A549 (cell line): ENCODE results near the gene CYB561. TPM values are rescaled to one million over a fixed set of nuclear protein-coding genes. Genes with fewer than 3 reads are reported as not detected.

Experiments
- ATAC-seq, 2 experiments: fragments of 200-7000 bp in 1 of 2; fragments of >200 bp in 1 of 2; cut with Nextera tagmentation in 1 of 2; cut with Tn5 transposase in 1 of 2; 3 replicates each; pipeline versions ENCODE4 v1.8.0 to v1.9.1; 2018 to 2020; ENCODE audit warnings: mild to moderate bottlenecking in 1 of 2, moderate library complexity in 1 of 2
- CTCF ChIA-PET: fragments of 300-600 bp; sonication (Branson Sonifier 250); formaldehyde crosslinking; extraction: SDS; loops from one replicate; lab custom pipeline; 2021; ENCODE audit warnings: antibody characterized with exemption, inconsistent platforms; lab: Yijun Ruan, JAX
- POLR2A ChIA-PET: fragments of 350-600 bp; formaldehyde crosslinking; extraction: SDS; loops from one replicate; lab custom pipeline; 2021; ENCODE audit warnings: antibody characterized with exemption, inconsistent platforms; lab: Yijun Ruan, JAX
- DNase-seq, 2 experiments: peaks; one replicate each; pipeline versions ENCODE4 v3.0.0 to v3.0.0-alpha.2; 2011 to 2016; ENCODE audit warnings: low read depth in 1 of 2, low spot score in 1 of 2
- FAIRE-seq: peaks from 2 replicates; lab custom pipeline; 2011; peaks lifted over from hg19 to GRCh38; lab: Jason Lieb, UNC
- H3K27ac ChIP-seq, 2 experiments: fragments of >200 bp; sonication (Bioruptor Twin); formaldehyde crosslinking; 3 replicates each; pipeline ENCODE4 v1.5.1; 2016 to 2017
- H3K4me1 ChIP-seq: fragments of >200 bp; sonication (Bioruptor Twin); formaldehyde crosslinking; 3 replicates; pipeline ENCODE4 v1.6.1; 2016
- H3K4me2 ChIP-seq: fragments of >200 bp; sonication (Bioruptor Twin); formaldehyde crosslinking; 3 replicates; pipeline ENCODE4 v1.6.1; 2016
- H3K4me3 ChIP-seq: fragments of >200 bp; sonication (Bioruptor Twin); formaldehyde crosslinking; 3 replicates; pipeline ENCODE4 v1.5.1; 2016
- H3K9me3 ChIP-seq: fragments of >200 bp; sonication (Bioruptor Twin); formaldehyde crosslinking; 3 replicates; pipeline ENCODE4 v1.6.1; 2016
- CBX2 ChIP-seq: fragments of 200-600 bp; sonication (generic); IDR thresholded peaks from 2 replicates; pipeline ENCODE4 v1.6.1; 2016; ENCODE audit warnings: low read depth, mild to moderate bottlenecking, borderline replicate concordance
- CEBPB ChIP-seq, 2 experiments: fragments of >200 bp in 1 of 2; sonication (Bioruptor Twin) in 1 of 2; formaldehyde crosslinking in 1 of 2; IDR thresholded peaks; 2 replicates each; pipeline ENCODE4 v1.6.1; 2012 to 2016
- CHD4 ChIP-seq: fragments of 200-600 bp; sonication (generic); IDR thresholded peaks from 2 replicates; pipeline ENCODE4 v1.6.1; 2016; ENCODE audit warnings: antibody characterized with exemption, mild to moderate bottlenecking, borderline replicate concordance
- FOSB ChIP-seq: fragments of 250-450 bp; sonication (Bioruptor Pico); IDR thresholded peaks from 2 replicates; pipeline ENCODE4 v1.5.0; 2020; ENCODE audit warnings: mild to moderate bottlenecking, moderate library complexity
- FOSL2 ChIP-seq, 2 experiments: fragments of 450-650 bp in 1 of 2; fragments of >200 bp in 1 of 2; sonication (Bioruptor Twin) in 1 of 2; formaldehyde crosslinking; IDR thresholded peaks; 2 replicates each; pipeline versions ENCODE4 v1.5.0 to v1.6.1; 2016 to 2020; ENCODE audit warnings: mild to moderate bottlenecking in 1 of 2, moderate library complexity in 1 of 2
- HEYL ChIP-seq: fragments of 250-450 bp; sonication (Bioruptor Pico); IDR thresholded peaks from 2 replicates; pipeline ENCODE4 v1.8.0; 2021; ENCODE audit warnings: mild to moderate bottlenecking, moderate library complexity
- HOXA7 ChIP-seq: fragments of 250-450 bp; sonication (Bioruptor Pico); IDR thresholded peaks from 2 replicates; pipeline ENCODE4 v1.5.0; 2020; ENCODE audit warnings: mild to moderate bottlenecking, moderate library complexity
- HOXB5 ChIP-seq: fragments of 250-450 bp; sonication (Bioruptor Pico); IDR thresholded peaks from 2 replicates; pipeline ENCODE4 v1.5.0; 2020; ENCODE audit warnings: mild to moderate bottlenecking, moderate library complexity
- JUNB ChIP-seq: fragments of >200 bp; sonication (Bioruptor Twin); formaldehyde crosslinking; IDR thresholded peaks from 2 replicates; pipeline ENCODE4 v1.6.1; 2016
- MAZ ChIP-seq: fragments of 150-350 bp; IDR thresholded peaks from 2 replicates; pipeline ENCODE4 v1.6.1; 2014; ENCODE audit warnings: antibody characterized with exemption, low read depth, low read length, borderline replicate concordance
- NR3C1 ChIP-seq: fragments of >200 bp; sonication (Bioruptor Twin); formaldehyde crosslinking; IDR thresholded peaks from 3 replicates; pipeline ENCODE4 v1.6.1; 2017
- POLR2AphosphoS2 ChIP-seq: conservative IDR thresholded peaks from 2 replicates; pipeline ENCODE4 v1.6.1; 2012; ENCODE audit warnings: low read length, improper control_type of control experiment, inconsistent platforms
- RFX5 ChIP-seq: fragments of 450-650 bp; IDR thresholded peaks from 2 replicates; pipeline ENCODE4 v1.7.1; 2014; ENCODE audit warnings: antibody characterized with exemption, mild to moderate bottlenecking, moderate library complexity
- RNF2 ChIP-seq: fragments of 200-600 bp; sonication (generic); IDR thresholded peaks from 2 replicates; pipeline ENCODE4 v1.6.1; 2016; ENCODE audit warnings: low read depth, mild to moderate bottlenecking, antibody characterized with exemption, moderate library complexity, borderline replicate concordance
- TFCP2L1 ChIP-seq: fragments of 250-450 bp; sonication (Bioruptor Pico); IDR thresholded peaks from 2 replicates; pipeline ENCODE4 v1.5.0; 2021; ENCODE audit warnings: mild to moderate bottlenecking
- ZC3H11A ChIP-seq: fragments of 450-650 bp; IDR thresholded peaks from 2 replicates; pipeline ENCODE4 v1.6.1; 2014; ENCODE audit warnings: antibody characterized with exemption, mild to moderate bottlenecking
- ZFP36 ChIP-seq: fragments of 450-650 bp; IDR thresholded peaks from 2 replicates; pipeline ENCODE4 v1.6.1; 2014; ENCODE audit warnings: borderline replicate concordance; ENCODE audit not compliant: partially characterized antibody
- ZNF302 ChIP-seq: fragments of 250-450 bp; sonication (Bioruptor Pico); IDR thresholded peaks from 2 replicates; pipeline ENCODE4 v1.9.0; 2021; ENCODE audit warnings: inconsistent platforms, mild to moderate bottlenecking, moderate library complexity
- WGBS: methylation state at CpG from one replicate; pipeline ENCODE4 v1.1.6; 2017; ENCODE audit errors: missing lambda C conversion rate; 5-methylcytosine and 5-hydroxymethylcytosine counted together
- polyA plus RNA-seq, 4 experiments: library from polyadenylated mRNA; depleted of rRNA in 3 of 4; stranded (reverse); fragments of >200 nt; fragmentation: RNase III in 1 of 4; extraction: RNeasy Plus Mini Kit Qiagen cat#74134 plus additional on column Dnase treatment in 1 of 4; gene quantifications; 2 replicates in 3 of 4; 3 replicates in 1 of 4; pipeline ENCODE4 v1.2.3, GENCODE V29; 2011 to 2017
- TF ChIP-seq, protein P1 (sequence below): fragments of 250-450 bp; sonication (Bioruptor Pico); IDR thresholded peaks from 2 replicates; pipeline ENCODE4 v1.5.0; 2021; ENCODE audit warnings: mild to moderate bottlenecking, moderate library complexity, borderline replicate concordance
- TF ChIP-seq, protein P2 (sequence below): fragments of >200 bp; sonication (Bioruptor Twin); formaldehyde crosslinking; IDR thresholded peaks from 2 replicates; pipeline ENCODE4 v1.6.1; 2016
- TF ChIP-seq, protein P3 (sequence below): IDR thresholded peaks from 2 replicates; pipeline ENCODE4 v1.6.1; 2012; ENCODE audit warnings: low read depth, borderline replicate concordance
- TF ChIP-seq, protein P4 (sequence below): fragments of >200 bp; sonication (Bioruptor Twin); formaldehyde crosslinking; IDR thresholded peaks from 3 replicates; pipeline ENCODE4 v1.5.1; 2016
- TF ChIP-seq, protein P5 (sequence below): fragments of 200-600 bp; sonication (generic); IDR thresholded peaks from 2 replicates; pipeline ENCODE4 v1.6.1; 2016; ENCODE audit warnings: antibody characterized with exemption, mild to moderate bottlenecking, moderate library complexity

CYB561 gene
- polyA plus RNA-seq, 2 of the 4 experiments (the other 2 are of a cell fraction): 16.6 to 27.2 TPM

DNA sequence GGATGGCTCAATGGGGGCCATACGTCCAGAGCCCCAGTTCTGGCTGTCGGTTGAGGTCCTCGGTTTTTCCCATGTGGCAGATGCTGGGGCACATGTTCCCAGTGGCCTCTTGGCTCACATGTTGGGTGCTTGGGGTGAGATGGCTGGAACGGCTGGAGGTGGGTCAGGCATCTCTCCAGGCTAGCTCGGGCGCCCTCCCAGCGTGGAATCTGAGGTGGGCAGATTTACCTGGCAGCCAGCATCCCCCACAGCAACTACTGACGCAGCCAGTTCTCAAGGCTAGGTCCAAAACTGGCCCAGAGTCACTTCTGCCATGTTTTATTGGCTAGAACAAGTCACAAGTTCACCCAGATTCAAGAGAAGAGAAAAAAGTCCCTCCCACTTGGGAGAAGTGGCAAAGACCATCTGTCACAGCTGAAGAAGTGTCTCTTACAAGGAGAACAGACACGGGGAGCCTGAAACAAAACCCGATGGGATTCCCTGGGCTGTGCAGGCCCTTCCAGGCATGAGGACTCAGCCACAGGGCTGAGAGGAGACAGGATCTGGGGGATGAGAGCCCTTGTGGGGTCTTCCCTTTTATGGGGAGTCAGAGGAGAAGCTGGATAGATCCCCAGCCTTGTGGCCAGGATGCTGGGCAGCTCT lies 46.0 kb upstream of the CYB561 start:
- Histone ChIP-seq H3K4me1 (no peaks in the 10 kb centered on the region), H3K9me3 (no peaks in the 10 kb centered on the region), H3K4me2 (no peak overlapping the region), H3K4me3 (no peak overlapping the region)
- no peak for DNase-seq
- ATAC-seq: no peak
- CTCF ChIA-PET: interaction anchor here (0.9 to 9.1 kb wide), 5 partner anchors 11 to 85 kb away, joined by 3 to 111 read pairs (median 3); no protein-coding TSS in a partner anchor
- 32% methylated on average over 10 of the region's 10 CpGs for WGBS
- TF ChIP-seq RFX5 (peak; percentile 64; the same call in 1 of the 2 replicates), CBX2 (no peak), NR3C1 (no peak)
- TF ChIP-seq, protein P1, sequence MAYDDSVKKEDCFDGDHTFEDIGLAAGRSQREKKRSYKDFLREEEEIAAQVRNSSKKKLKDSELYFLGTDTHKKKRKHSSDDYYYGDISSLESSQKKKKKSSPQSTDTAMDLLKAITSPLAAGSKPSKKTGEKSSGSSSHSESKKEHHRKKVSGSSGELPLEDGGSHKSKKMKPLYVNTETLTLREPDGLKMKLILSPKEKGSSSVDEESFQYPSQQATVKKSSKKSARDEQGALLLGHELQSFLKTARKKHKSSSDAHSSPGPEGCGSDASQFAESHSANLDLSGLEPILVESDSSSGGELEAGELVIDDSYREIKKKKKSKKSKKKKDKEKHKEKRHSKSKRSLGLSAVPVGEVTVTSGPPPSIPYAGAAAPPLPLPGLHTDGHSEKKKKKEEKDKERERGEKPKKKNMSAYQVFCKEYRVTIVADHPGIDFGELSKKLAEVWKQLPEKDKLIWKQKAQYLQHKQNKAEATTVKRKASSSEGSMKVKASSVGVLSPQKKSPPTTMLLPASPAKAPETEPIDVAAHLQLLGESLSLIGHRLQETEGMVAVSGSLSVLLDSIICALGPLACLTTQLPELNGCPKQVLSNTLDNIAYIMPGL: no peak
- TF ChIP-seq, all 56 proteins: peak for 1
- H3K27ac ChIP-seq: no peak overlapping the region; a peak in 1 of 6 replicates
- POLR2A ChIA-PET: no interaction called here
- FAIRE-seq: no peak

DNA sequence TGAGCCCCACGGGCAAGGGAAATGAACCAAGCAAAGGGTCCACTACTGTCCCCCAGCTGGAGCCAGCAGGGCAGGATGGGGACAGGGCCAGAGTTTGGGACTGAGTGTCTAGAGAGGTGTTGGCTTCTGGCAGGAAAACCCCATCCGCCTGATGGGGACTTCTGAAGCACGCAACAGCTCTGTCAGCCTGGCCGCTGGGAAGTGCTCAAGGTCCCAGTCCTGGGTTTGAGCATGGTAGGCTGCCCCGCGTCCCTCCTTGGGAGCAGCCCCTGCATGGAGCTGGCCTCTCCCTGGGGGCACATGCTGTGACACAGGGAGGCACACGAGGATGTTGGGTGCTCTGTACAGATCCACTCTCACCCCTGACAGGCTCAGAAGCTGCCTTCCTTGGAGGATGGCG lies 45.3 kb upstream of the CYB561 start:
- Histone ChIP-seq H3K27ac (no peak overlapping the region; a peak in 1 of 6 replicates), H3K9me3 (no peaks in the 10 kb centered on the region), H3K4me1 (no peaks in the 10 kb centered on the region), H3K4me2 (no peak overlapping the region), H3K4me3 (no peak overlapping the region)
- ChIA-PET CTCF (interaction anchor here (0.8 to 9.1 kb wide), 3 partner anchors 10 to 66 kb away, joined by 4 to 111 read pairs (median 11); no protein-coding TSS in a partner anchor), POLR2A (no interaction called here)
- DNase-seq: no peak
- no peak for TF ChIP-seq FOSL2 (IDR thresholded peaks at IDR 0.05)
- no peak for TF ChIP-seq FOSL2 (CRISPR knock-in tag; IDR thresholded peaks at IDR 0.05)
- TF ChIP-seq FOSB (CRISPR knock-in tag): no peak
- TF ChIP-seq POLR2AphosphoS2: no peak
- no peak for FAIRE-seq
- 53% methylated on average over 7 of the region's 8 CpGs for WGBS
- no peak for ATAC-seq

DNA sequence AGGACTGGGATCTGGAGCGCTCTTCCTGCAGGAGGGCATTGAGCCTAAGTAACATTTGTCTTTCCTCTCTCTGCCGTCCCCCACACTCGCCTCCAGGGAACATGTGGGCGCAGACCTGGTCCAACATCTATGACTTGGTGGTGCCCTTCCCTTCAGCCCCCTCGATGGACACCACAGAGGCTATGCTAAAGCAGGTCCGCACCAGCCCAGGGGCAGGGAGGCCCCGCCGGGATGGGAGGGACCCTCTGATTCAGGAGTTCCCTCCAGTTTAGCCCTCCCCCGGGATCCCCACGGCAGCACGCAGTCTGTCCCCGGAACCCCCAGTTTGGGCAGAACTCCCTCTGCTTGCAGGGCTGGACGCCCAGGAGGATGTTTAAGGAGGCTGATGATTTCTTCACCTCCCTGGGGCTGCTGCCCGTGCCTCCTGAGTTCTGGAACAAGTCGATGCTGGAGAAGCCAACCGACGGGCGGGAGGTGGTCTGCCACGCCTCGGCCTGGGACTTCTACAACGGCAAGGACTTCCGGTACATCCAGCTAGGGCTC lies 44.8 kb upstream of the CYB561 start:
- ChIA-PET POLR2A (no interaction called here), CTCF (interaction anchor here (0.8 to 9.1 kb wide), 5 partner anchors 10 to 65 kb away, joined by 3 to 111 read pairs (median 11); partner anchors contain the start of gene ACE)
- FAIRE-seq (no peak), DNase-seq (no peak), ATAC-seq (no peak)
- 63% methylated on average over 21 of the region's 22 CpGs for WGBS
- no peak overlapping the region; a peak in 1 of 6 replicates for H3K27ac ChIP-seq
- no peak overlapping the region for H3K4me2 ChIP-seq
- no peak overlapping the region for H3K4me3 ChIP-seq
- no peaks in the 10 kb centered on the region for H3K4me1 ChIP-seq
- H3K9me3 ChIP-seq: no peaks in the 10 kb centered on the region
- TF ChIP-seq TFCP2L1 (CRISPR knock-in tag) (no peak), CEBPB (IDR thresholded peaks at IDR 0.05) (no peak), MAZ (no peak), HEYL (CRISPR knock-in tag) (no peak), ZNF302 (CRISPR knock-in tag) (no peak), CHD4 (no peak), HOXA7 (CRISPR knock-in tag) (no peak), ZFP36 (no peak), JUNB (no peak), HOXB5 (no peak), RNF2 (no peak), ZC3H11A (no peak), FOSL2 (IDR thresholded peaks at IDR 0.05) (no peak), FOSL2 (CRISPR knock-in tag; IDR thresholded peaks at IDR 0.05) (no peak), RFX5 (no peak)
- TF ChIP-seq, protein P2, sequence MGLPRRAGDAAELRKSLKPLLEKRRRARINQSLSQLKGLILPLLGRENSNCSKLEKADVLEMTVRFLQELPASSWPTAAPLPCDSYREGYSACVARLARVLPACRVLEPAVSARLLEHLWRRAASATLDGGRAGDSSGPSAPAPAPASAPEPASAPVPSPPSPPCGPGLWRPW: no peak
- TF ChIP-seq, protein P3, sequence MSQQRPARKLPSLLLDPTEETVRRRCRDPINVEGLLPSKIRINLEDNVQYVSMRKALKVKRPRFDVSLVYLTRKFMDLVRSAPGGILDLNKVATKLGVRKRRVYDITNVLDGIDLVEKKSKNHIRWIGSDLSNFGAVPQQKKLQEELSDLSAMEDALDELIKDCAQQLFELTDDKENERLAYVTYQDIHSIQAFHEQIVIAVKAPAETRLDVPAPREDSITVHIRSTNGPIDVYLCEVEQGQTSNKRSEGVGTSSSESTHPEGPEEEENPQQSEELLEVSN: no peak
- TF ChIP-seq, protein P4, sequence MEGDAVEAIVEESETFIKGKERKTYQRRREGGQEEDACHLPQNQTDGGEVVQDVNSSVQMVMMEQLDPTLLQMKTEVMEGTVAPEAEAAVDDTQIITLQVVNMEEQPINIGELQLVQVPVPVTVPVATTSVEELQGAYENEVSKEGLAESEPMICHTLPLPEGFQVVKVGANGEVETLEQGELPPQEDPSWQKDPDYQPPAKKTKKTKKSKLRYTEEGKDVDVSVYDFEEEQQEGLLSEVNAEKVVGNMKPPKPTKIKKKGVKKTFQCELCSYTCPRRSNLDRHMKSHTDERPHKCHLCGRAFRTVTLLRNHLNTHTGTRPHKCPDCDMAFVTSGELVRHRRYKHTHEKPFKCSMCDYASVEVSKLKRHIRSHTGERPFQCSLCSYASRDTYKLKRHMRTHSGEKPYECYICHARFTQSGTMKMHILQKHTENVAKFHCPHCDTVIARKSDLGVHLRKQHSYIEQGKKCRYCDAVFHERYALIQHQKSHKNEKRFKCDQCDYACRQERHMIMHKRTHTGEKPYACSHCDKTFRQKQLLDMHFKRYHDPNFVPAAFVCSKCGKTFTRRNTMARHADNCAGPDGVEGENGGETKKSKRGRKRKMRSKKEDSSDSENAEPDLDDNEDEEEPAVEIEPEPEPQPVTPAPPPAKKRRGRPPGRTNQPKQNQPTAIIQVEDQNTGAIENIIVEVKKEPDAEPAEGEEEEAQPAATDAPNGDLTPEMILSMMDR: no peak
- TF ChIP-seq, protein P5, sequence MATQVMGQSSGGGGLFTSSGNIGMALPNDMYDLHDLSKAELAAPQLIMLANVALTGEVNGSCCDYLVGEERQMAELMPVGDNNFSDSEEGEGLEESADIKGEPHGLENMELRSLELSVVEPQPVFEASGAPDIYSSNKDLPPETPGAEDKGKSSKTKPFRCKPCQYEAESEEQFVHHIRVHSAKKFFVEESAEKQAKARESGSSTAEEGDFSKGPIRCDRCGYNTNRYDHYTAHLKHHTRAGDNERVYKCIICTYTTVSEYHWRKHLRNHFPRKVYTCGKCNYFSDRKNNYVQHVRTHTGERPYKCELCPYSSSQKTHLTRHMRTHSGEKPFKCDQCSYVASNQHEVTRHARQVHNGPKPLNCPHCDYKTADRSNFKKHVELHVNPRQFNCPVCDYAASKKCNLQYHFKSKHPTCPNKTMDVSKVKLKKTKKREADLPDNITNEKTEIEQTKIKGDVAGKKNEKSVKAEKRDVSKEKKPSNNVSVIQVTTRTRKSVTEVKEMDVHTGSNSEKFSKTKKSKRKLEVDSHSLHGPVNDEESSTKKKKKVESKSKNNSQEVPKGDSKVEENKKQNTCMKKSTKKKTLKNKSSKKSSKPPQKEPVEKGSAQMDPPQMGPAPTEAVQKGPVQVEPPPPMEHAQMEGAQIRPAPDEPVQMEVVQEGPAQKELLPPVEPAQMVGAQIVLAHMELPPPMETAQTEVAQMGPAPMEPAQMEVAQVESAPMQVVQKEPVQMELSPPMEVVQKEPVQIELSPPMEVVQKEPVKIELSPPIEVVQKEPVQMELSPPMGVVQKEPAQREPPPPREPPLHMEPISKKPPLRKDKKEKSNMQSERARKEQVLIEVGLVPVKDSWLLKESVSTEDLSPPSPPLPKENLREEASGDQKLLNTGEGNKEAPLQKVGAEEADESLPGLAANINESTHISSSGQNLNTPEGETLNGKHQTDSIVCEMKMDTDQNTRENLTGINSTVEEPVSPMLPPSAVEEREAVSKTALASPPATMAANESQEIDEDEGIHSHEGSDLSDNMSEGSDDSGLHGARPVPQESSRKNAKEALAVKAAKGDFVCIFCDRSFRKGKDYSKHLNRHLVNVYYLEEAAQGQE: no peak
